Stimulated activated CD4-positive, alpha-beta T cell treated with anti-CD3 and anti-CD28 coated beads, Interleukin-1b, Interleukin-23, amount 100 ng/mL, for 48 hours (primary cell): ENCODE data around the gene CDIP1.

ENCODE experiments used
- DNase-seq: peaks from one replicate; pipeline ENCODE4 v3.0.0-alpha.2; 2020

CDIP1 gene

DNA sequence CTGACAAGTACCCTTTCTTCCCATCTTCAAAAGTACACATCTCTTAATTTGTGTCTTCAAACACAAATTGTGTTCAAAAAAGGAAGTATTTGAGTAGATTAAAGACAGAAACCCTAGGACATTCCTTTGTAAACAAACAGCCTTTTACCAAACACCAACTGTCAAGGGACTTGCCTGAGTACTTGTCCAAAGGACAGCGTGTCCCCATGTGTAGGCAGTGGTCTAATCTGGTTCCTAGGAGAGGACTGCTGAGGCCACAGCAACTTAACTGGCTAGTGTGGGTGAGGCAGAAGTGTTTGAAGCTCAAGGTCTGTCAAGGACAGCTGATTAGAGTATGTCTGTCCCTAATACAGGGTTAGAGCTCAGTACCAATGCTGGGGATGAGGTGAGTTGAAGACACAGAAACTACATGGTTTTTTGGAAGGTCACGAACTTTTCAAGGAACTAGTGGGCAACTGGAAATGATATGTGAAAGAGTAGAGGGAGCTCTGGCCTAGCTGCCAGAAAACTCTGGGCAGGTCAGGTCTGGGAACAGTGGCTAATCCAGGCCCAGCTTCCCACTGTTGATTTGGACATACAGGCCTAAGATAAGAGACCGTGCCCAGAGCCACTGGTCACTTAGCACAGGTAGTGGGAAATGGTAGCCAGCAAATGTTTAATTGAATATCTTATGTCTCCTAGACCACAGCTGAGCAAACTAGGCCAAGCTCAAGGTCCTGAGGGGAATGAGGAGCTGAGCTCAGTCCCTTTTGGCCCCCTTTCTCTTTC lies 52.3 kb downstream of the CDIP1 start:
- no peak for DNase-seq

DNA sequence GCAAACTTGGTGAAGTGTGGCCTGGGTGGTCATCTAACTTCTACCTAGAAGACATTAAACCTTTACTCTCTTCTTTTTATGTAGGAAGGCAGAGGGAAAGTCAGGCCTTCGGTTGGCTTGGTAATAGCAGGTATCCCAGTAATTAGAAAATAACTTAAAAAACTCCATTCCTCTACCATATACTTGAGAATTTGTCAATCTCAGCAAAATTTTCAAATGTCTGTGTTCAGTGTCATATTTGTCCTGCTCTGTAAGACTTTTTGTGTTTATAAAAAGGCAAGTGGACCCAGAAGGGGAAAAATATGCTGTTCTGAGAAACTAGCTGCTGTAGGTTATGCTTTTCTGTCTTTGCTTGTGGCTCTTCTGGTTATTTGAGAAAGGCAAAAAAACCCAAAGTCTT lies 56.6 kb downstream of the CDIP1 start:
- no peak for DNase-seq

DNA sequence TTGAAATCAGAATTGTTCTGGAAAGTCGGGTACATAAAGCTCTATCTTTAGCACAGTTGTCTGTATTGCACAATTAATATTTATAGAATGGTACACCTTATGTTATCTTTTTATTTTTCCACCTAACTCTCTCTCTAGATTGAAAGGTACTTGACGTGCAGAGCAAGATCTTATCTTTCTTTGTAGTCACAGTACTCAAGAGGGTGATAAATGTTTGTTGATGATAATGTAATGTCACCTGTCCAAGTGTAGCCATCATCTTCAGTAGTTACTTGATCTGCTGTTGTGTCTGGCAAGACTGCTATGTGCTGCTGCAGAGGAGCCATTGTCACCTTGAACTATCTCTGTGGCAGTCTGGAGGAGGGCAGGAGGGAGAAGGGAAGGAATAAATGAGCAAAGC lies 57.0 kb downstream of the CDIP1 start:
- DNase-seq = no peak

DNA sequence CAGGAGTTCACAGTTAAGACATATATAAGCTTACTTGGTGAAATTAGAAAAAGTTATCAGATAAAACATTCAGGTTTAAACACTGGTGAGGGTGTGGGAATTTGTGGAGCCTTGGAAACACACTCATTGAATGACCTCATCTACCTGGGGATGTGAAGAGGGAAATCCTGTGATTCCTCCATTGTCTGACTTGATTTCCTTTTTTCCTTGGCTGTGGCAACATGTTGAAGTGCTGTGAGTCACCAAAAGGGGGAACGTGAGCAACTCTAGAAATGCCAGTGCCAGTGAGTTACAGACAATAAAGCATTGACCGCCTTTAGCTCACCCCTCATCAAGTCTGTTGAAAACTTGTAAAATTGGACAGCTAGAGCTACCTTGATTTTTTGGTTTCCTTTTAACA lies 60.6 kb downstream of the CDIP1 start:
- no peak for DNase-seq

DNA sequence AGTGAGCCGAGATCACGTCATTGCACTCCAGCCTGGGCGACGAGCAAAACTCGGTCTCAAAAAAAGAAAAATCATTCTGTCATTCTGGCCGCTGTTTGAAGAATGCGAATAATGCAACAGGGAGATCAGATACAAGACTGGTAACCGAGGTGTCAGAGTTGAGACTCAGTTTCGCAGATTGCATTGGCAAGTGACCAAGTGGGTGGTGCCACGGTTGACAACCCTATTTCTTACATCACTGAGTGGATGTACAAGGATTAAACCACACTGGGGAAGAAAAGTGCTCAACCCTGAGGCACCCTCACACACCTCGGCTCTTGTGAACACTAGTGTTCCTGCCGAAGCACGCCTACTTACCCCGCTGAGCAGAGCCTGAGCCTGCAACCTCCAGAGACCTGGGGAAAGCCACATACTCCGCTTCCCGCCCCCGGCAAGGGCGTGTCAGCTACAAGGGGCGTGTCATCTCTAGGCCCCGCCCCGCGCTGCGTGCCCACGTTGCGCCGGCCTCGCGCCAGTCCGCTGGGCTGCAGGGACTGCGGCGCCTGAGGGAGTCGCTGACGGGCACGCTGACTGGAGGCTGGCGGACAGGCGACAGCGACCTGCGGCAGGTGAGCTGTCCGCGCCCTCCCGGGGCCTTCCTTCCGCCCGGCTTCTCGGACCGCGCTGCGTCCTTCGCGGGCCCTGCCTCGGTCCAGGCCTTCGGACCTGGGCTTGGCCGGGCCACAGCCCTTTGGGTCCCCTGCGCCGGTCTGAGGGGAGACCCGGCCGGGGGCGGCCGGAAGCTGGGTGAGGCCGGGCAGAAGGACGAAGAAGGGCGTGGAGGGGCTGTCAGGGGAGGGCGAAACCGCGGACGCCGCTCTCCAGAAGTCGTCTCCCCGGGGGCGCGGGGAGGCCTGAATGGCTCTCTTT lies 62.4 kb downstream of the CDIP1 start, which contains the start of gene HMOX2:
TSS of gene HMOX2 (plus strand) at position 519 of the 909 bp plus-strand sequence. CDS start 29,127 bp downstream, outside the sequence.
- DNase-seq = peak; percentile 96

DNA sequence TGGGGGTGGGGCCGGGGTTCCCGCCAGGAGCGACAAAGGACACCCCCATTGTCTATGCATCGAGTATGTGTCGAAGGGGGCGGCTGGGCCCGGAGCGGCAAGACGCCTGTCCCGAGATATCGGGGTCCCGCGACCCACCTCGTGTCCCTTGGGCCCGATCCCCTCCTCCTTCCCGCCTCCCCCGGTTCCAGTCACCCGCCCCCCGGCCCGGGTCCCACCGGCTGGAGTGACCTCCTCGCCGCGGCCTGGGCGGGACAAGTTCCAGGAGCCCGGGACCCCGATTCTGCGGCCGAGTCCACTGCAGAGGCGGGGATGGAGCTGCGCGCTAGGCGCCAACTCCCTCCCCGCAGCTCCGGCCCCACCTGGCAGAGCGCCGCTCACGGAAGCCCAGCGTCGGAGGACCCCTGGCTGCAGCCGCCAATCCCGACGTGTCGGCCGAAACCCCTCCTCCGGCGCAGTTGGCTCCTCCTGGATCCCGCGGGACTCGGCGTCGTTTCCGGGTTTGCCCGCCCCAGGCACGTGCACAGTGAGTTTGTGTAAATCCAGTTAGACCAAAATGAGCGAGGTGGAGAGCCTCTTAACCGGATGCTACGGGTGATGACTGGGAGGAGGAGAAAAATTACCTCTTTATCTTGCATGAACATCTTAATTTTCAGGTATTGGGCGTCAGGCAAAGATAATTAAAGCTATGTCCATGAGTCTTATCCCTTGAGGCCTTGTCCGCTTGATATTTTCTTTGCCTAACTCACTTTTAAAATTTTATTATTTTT lies 64.2 kb downstream of the CDIP1 start, which contains the start of gene NMRAL1:
TSS of gene NMRAL1 (minus strand) at position 434 of the 770 bp plus-strand sequence. CDS start 493 bp downstream, outside the sequence.
- peak; percentile 95 for DNase-seq

DNA sequence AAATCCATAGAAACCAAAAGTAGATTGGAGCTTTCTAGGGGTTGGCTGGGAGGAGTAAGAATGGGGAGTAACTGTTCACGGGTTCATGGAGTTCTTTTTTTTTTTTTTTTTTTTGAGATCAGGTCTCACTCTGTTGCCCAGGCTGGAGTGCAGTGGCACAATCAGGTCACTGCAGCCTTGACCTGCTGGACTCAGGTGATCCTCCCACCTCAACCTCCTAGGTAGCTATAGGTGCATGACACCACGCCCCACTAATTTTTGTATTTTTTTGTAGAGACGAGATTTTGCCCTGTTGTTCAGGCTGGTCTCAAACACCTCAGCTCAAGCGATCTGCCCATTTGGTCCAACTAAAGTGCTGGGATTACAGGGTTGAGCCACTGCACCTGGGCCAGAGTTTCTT lies 65.7 kb downstream of the CDIP1 start:
- no peak for DNase-seq

DNA sequence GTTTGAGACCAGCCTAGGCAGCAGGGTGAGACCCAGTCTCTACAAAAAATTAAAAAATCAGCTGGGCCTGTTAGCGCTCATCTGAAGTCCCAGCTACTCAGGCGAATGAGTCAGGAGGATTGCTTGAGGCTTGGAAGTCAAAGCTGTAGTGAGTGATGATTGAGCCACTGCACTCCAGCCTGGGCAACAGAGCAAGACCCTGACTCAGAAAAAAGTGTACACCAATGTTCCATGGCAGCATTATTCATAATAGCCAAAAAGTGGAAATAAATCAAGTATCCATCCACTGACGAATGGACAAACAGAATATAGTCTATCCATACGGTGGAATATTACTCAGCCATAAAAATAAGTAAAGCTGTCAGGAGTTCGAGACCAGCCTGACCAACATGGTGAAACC lies 66.7 kb downstream of the CDIP1 start:
- DNase-seq = no peak

DNA sequence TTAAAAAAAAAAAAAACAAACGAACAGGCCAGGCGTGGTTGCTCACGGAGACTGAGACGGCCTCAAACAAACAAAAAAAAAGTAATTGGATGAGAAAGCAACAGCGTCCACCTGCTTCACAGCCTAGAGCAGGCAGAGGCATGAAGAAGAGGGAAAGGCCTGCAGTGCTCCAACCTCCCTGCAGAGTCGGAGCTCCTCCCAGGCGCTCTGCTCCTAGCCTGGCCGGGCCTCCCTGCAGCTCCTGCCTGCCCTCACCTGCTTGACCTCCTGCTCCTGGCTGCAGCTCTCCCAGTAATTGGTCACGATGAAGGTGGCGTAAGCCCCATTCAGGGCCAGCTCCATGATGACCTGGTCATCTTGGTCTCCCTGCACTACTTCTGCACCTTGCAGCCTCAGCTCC lies 69.6 kb downstream of the CDIP1 start:
- no peak for DNase-seq

DNA sequence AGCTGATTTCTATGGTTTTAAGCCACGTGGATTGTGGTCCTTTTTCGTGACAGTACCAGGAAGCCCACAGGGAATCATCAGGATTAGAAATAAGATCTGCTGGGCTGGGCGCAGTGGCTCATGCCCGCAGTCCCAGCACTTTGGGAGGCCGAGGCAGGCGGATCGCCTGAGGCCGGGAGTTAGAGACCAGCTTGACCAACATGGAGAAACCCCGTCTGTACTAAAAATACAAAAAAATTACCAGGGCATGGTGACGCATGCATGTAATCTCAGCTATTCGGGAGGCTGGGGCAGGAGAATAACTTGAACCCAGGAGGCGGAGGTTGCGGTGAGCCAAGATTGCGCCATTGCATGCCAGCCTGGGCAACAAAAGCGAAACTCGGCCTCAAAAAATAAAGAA lies 70.7 kb downstream of the CDIP1 start:
- no peak for DNase-seq

DNA sequence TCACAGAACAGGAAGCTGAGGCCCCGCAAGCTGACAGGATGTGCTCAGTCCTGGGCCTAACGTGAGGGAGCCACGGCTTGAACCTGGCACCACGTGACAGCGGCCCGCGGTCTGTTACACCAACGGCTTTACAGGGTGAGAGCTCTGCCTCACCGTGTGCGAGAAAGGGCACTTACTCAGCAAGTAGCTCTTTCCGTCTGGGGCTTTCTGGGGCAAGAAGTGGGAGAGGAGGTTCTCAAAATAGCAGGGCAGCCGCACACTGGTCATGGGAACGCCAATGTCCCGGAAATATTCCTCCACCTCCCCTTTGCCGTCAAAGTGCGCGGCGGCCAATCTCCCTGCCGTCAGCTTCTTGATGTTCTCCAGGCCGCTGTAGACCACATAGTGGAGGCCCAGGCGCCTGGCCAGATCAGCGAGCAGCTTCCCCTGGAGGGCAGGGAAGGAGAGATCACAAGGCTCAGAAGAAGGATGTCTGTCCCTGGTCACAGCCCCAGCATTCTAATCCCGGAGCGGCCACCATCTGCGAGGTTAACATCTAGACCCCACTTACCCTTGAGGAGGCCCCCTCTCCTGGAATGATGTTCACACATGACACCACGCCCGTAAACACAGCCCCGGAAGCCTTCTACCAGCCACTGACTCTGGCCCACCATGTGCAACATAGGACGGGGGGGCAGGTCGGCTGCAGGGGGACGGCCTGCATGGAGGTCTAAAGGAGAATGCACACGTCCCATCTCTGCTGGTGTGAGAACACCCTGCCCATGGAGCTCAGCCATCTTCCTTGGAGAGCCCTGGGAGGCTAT lies 72.4 kb downstream of the CDIP1 start:
- DNase-seq = peak; percentile 48

DNA sequence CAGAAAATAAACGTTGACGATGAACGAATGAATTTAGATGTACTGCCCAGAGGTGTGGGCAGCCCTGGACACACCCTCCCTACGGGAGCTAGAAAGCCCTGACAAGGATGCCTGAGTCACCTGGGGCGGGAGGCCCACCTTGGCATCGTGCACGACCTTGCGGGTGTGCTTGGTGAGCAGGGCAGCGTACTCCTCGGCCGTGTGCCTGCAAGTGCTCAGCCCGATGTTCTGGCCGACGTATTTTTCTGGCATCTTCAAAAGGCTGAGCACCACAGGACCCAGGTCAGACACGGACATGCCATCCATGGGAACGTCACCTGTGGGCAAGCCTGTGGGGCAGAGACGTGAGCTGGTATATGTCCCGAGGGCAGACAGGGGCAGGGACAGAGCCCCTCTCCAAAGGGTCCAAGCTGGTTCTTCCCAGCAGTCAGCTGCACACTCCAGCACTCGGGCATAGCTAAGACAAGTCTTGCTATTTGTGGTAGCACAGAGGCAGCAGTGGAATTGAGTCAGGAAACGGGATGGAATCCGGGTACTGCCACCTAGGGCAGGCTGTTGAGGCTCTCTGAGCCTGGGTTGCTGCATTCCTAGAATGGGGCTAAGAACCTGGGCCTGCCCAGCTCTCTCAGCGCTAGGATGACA lies 74.9 kb downstream of the CDIP1 start:
- DNase-seq = no peak

DNA sequence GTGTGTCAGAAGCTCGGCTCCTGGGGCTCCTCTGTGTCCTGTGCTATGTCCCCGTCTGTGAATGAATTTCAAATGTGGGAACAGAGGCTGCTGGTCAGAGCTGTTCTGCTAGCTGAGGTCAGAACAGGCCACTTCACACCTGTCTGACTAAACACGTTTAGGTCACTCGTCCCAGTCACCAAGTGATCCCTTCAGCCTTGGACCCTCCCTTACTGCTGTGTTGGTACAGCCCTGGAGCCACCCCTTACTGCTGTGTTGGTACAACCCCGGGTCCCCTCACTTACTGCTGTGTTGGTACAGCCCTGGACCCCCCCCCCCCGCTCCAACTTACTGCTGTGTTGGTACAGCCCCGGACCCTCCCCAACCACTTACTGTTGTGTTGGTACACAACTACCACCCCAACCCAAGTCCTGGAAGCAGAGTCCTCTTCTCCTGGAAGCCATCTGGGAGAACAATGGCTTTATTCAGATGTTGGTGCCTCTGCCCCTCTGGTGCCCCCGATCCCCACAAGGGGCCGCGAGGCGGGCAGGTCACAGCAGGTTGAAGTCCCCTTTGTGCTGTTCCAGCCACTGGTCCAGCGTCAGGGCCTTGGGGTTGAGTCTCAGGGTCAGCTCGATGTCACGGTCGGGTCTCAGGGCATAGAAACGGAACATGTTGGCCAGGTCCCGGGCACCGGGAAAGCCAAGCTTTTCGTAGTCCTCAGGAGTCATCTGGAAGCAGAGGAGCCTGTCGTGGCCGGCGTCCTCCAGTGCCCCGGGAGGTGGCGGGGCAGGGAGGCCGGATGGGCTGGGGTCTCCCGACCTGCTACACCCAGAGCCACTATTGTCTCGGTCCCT lies 77.1 kb downstream of the CDIP1 start:
- DNase-seq = no peak

DNA sequence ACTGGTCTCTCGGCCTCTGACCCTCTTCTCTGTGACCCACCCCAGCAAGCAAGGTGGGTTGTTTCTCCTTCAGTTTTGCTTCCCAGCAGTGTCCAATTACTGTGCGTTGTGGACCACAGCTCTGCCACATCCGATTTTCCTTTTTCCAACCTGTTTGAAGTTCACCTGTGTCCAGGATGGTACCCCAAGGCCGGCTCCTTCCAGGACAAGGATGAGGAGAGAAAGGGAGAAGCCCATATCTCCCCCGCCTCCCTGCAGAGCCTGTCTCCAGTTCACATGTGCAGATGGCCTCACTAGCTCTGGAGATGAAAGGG lies 77.7 kb downstream of the CDIP1 start:
- DNase-seq = no peak
